Heart right ventricle (tissue), 16 donors: ENCODE results near the gene GTF2F1. TPM values are rescaled to one million over a fixed set of nuclear protein-coding genes. Genes with fewer than 3 reads are reported as not detected.

Source experiments
- ATAC-seq, 8 donors: fragments of 200-7000 bp; cut with Tn5 transposase; one replicate each; pipeline ENCODE4 v1.9.1; 2020; ENCODE audit warnings: mild to moderate bottlenecking in 8 of 8, moderate library complexity in 8 of 8, moderate number of reproducible peaks in 1 of 8
- DNase-seq, 2 donors: peaks; one replicate each; pipeline ENCODE4 v3.0.0-alpha.2; 2020
- H3K27ac ChIP-seq, 10 donors: fragments of 200-600 bp; sonication (generic) in 2 of 10; one replicate each; pipeline versions ENCODE4 v1.5.0 to v1.8.0; 2020 to 2022; ENCODE audit warnings: mild to moderate bottlenecking in 3 of 10
- H3K27me3 ChIP-seq, 7 donors: fragments of 200-600 bp; one replicate each; pipeline ENCODE4 v1.8.0; 2021 to 2022; ENCODE audit warnings: mild to moderate bottlenecking in 2 of 7
- H3K36me3 ChIP-seq, 9 donors: fragments of 200-600 bp; sonication (generic) in 1 of 9; one replicate each; pipeline versions ENCODE4 v1.5.0 to v1.8.0; 2020 to 2022; ENCODE audit warnings: mild to moderate bottlenecking in 2 of 9
- H3K4me1 ChIP-seq, 9 donors: fragments of 200-600 bp; sonication (generic) in 1 of 9; one replicate each; pipeline versions ENCODE4 v1.5.0 to v1.8.0; 2020 to 2022; ENCODE audit warnings: mild to moderate bottlenecking in 4 of 9
- H3K4me3 ChIP-seq, 10 donors: fragments of 200-600 bp; sonication (generic) in 2 of 10; one replicate each; pipeline versions ENCODE4 v1.5.0 to v1.8.0; 2020 to 2022; ENCODE audit warnings: mild to moderate bottlenecking in 7 of 10, moderate library complexity in 2 of 10
- H3K9me3 ChIP-seq, 11 donors: fragments of 200-600 bp in 10 of 11; sonication (generic) in 2 of 11; one replicate each; pipeline versions ENCODE4 v1.5.0 to v1.8.0; 2013 to 2022; ENCODE audit warnings: mild to moderate bottlenecking in 2 of 11, control low read depth in 1 of 11, moderate library complexity in 1 of 11
- WGBS, 2 donors: extraction: QIAGEN DNeasy Blood & Tissue Kit; methylation state at CpG; one replicate each; pipeline ENCODE4 v1.1.7; 2013; ENCODE audit warnings: inconsistent platforms in 1 of 2; 5-methylcytosine and 5-hydroxymethylcytosine counted together
- intact Hi-C, 10 donors: fragments of 100-400 bp; cut with DNase I; formaldehyde crosslinking; loops; one replicate each; pipeline versions ENCODE4 v1.11.1 to v1.14.2; 2022
- polyA plus RNA-seq, 2 donors: library from polyadenylated mRNA; stranded (reverse); fragments of 200-250 nt; gene quantifications; one replicate each; pipeline ENCODE4 v1.2.3, GENCODE V29; 2013
- total RNA-seq, 10 donors: library from RNA; stranded (reverse); fragmentation: NEBNext Ultra II Directional in 3 of 10; extraction: Animal tissue kit (Norgen Biotek cat#: 25700) in 3 of 10; gene quantifications; one replicate each; pipeline versions ENCODE4 v1.2.1 to v1.2.4, GENCODE V29; 2021 to 2023
- TF ChIP-seq, protein P1 (sequence below), 9 donors: fragments of 200-600 bp; sonication (generic) in 2 of 9; IDR thresholded peaks; one replicate each; pipeline versions ENCODE4 v1.5.0 to v1.8.0; 2021 to 2022; ENCODE audit warnings: antibody characterized with exemption in 9 of 9, mild to moderate bottlenecking in 5 of 9, moderate library complexity in 1 of 9
- donor health status: Arrhythmogenic right ventricular cardiomyopathy.
- donor health status: ischemic (EF 13 %, LVEDD 7.1; RV severe dilation, severe dysfunction).
- donor health status: healthy with polysubstance abuse.
- donor health status: DM: no; HTN: yes; CAD: no.
- donor health status: DM: no; HTN: no; CAD: no.
- donor health status: ischemic (EF 25% LVEDD 6.9; RV normal size, moderate dysfunction).
- donor health status: ischemic (EF 25% LVEDD 5.7; RV mildly dilated, moderate dysfunction).
- donor health status: healthy.
- donor health status: DM: yes; HTN: yes; CAD: no.
- donor health status: Ischemic cardiomyopathy.
- donor health status: ischemic (EF 35%, LVEDD 5.7; RV mildly dilated, moderate dysfunction).
- donor health status: nonischemic (EF 11% LVEDD 7.7; RV severe dilation, severe dysfunction).
- donor health status: DM: yes; HTN: yes; CAD: no.
- donor health status: PGD.
- donor health status: ischemic (EF 29% LVEDD 5.4; RV normal size, mild dysfunction).
- donor health status: nonischemic (EF 23%, LVEDD 6.1; RV moderate dilation, normal function).

Gene GTF2F1
- total and polyA plus RNA-seq, 12 donors: 23.3 to 44.8 (median 30.8) TPM

- no peaks in the 10 kb centered on the region for H3K9me3 ChIP-seq
- H3K27me3 ChIP-seq: no peaks in the 10 kb centered on the region
- peak overlapping the region; percentile 32 to 94 (median 80) for H3K27ac ChIP-seq
- peak overlapping the region in 9 of 10 donors; percentile 1 to 90 (median 39) for H3K4me3 ChIP-seq
- ATAC-seq: peak; percentile 92 to 96 (median 96)
- peak; percentile 99 to 100 for DNase-seq
- intact Hi-C loops: loop anchor here in 4 of 10 donors (1.0 to 10.0 kb wide), 4 partner anchors 32 to 52 kb away; partner anchors contain the start of genes ALKBH7 (in 3 of the 4), GTF2F1 (in 2 of the 4) and PSPN (in 1 of the 4)
- H3K4me1 ChIP-seq: peaks cover 10 to 40% (median 29%) of the 10 kb centered on the region in 9 donors
- 5 to 6% methylated on average over 43 of the region's 43 CpGs for WGBS, 2 donors
- peaks cover 0 to 23% (median 2%) of the 10 kb centered on the region in 9 donors for H3K36me3 ChIP-seq
- TF ChIP-seq, protein P1, sequence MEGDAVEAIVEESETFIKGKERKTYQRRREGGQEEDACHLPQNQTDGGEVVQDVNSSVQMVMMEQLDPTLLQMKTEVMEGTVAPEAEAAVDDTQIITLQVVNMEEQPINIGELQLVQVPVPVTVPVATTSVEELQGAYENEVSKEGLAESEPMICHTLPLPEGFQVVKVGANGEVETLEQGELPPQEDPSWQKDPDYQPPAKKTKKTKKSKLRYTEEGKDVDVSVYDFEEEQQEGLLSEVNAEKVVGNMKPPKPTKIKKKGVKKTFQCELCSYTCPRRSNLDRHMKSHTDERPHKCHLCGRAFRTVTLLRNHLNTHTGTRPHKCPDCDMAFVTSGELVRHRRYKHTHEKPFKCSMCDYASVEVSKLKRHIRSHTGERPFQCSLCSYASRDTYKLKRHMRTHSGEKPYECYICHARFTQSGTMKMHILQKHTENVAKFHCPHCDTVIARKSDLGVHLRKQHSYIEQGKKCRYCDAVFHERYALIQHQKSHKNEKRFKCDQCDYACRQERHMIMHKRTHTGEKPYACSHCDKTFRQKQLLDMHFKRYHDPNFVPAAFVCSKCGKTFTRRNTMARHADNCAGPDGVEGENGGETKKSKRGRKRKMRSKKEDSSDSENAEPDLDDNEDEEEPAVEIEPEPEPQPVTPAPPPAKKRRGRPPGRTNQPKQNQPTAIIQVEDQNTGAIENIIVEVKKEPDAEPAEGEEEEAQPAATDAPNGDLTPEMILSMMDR (IDR thresholded peaks at IDR 0.05): peak in 1 of 9 donors; percentile 10
Measured at GRCh38 chr19:6424939-6425731, 32.2 kb upstream of the GTF2F1 start.

GRCh38 chr19:6424195-6424938, 31.4 kb upstream of the GTF2F1 start, which contains the start of gene KHSRP:
Gene KHSRP (minus strand): TSS chr19:6424811. CDS start chr19:6424701, 110 bp downstream.
- H3K4me1 ChIP-seq: peaks cover 10 to 47% (median 29%) of the 10 kb centered on the region in 9 donors
- TF ChIP-seq, protein P1 (IDR thresholded peaks at IDR 0.05): no peak
- intact Hi-C loops: loop anchor here in 4 of 10 donors (1.0 to 10.0 kb wide), 4 partner anchors 31 to 52 kb away; partner anchors contain the start of genes ALKBH7 (in 3 of the 4), GTF2F1 (in 1 of the 4) and PSPN (in 1 of the 4)
- peak within 1 kb of the TSS; percentile 32 to 94 (median 82) for H3K27ac ChIP-seq
- peaks cover 0 to 31% (median 10%) of the 10 kb centered on the region in 9 donors for H3K36me3 ChIP-seq
- peak in 1 of 2 donors; percentile 34 for DNase-seq
- no peak for ATAC-seq
- no peaks in the 10 kb centered on the region for H3K9me3 ChIP-seq
- peak within 1 kb of the TSS; percentile 61 to 92 (median 86) for H3K4me3 ChIP-seq
- 0 to 1% methylated on average over 60 to 111 of the region's 114 CpGs for WGBS, 2 donors
- no peaks in the 10 kb centered on the region for H3K27me3 ChIP-seq

DNA sequence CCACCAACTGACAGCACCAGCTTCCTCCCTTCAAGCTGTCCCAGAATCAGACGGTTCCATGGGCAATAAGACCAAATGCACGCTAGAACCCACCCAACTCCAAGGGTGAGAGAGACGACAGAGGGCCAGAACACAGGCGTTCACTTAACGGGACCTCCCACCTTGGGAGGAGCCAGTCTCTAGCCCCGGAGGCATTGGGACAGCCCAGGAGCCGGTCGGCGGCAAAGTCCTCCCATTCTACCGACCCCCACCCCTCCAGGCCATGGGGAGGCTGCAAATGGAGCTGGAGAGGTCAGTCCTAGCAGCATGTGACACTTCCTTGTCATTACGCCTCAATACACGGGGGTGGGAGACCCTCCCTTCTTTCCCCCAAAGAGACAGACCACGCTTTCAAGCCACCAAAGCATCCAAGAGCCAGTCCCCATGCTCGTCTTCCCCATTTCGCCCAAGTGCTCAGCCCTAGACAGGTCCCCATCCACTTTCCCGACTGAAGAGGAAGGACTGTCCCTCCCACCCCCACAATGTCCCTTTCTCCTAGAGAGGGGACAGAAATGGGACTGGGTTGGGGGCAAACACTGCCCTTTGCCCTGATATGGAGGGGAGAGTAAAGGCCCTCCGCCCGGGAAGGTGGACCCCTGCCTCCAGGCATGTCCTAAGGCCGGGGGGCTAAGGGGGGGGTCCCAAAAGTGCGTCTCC, 30.7 kb upstream of the GTF2F1 start:
- no peak for ATAC-seq
- DNase-seq: no peak
- Histone ChIP-seq H3K9me3 (no peaks in the 10 kb centered on the region), H3K27ac (peak overlapping the region in 8 of 10 donors; percentile 68 to 83 (median 73)), H3K4me3 (peak overlapping the region; percentile 61 to 92 (median 86)), H3K4me1 (peaks cover 10 to 47% (median 29%) of the 10 kb centered on the region in 9 donors), H3K36me3 (peaks cover 0 to 38% (median 17%) of the 10 kb centered on the region in 9 donors), H3K27me3 (no peaks in the 10 kb centered on the region)
- TF ChIP-seq, protein P1 (IDR thresholded peaks at IDR 0.05): no peak
- intact Hi-C loops: loop anchor here in 4 of 10 donors (1.0 to 10.0 kb wide), 4 partner anchors 30 to 51 kb away; partner anchors contain the start of genes ALKBH7 (in 3 of the 4), GTF2F1 (in 1 of the 4) and PSPN (in 1 of the 4)
- 0 to 1% methylated on average over 20 of the region's 20 CpGs for WGBS, 2 donors
